ENCODE data around the gene B3GNT3.
A peak's percentile ranks its signal among the peaks of the same experiment; 100 is the strongest.

Gene B3GNT3

GRCh38 chr19:17860993-17861360 lies 66.0 kb downstream of the B3GNT3 start:
- peak; percentile 42 for DNase-seq (ENCODE audit: low read depth)

GRCh38 chr19:17861542-17862402 lies 66.8 kb downstream of the B3GNT3 start:
- DNase-seq (ENCODE audit: low read depth), result no peak

- DNase-seq (ENCODE audit: low read depth), result no peak
Observed at GRCh38 chr19:17862711-17863519, 68.0 kb downstream of the B3GNT3 start.

Data from ELR (cell line).